SK-N-SH (cell line): ENCODE results near the gene DDI2. TPM values are rescaled to one million over a fixed set of nuclear protein-coding genes. Genes with fewer than 3 reads are reported as not detected.

Experiments
- CTCF ChIA-PET: fragments of 300-600, 350-600 bp; formaldehyde crosslinking; extraction: SDS; loops from one replicate; lab custom pipeline; 2021; lab: Yijun Ruan, JAX
- POLR2A ChIA-PET: fragments of 350-600 bp; sonication (Branson Sonifier 250); formaldehyde crosslinking; extraction: SDS; loops from one replicate; lab custom pipeline; 2020; ENCODE audit warnings: antibody characterized with exemption, inconsistent platforms; lab: Yijun Ruan, JAX
- DNase-seq: peaks from one replicate; pipeline ENCODE4 v3.0.0; 2012
- H2AFZ ChIP-seq: fragments of 200-600 bp; sonication (generic); 2 replicates; pipeline ENCODE4 v1.8.1; 2016; ENCODE audit warnings: antibody characterized with exemption, mild to moderate bottlenecking, low read depth
- H3F3A ChIP-seq: fragments of 200-600 bp; sonication (generic); replicated peaks from 2 replicates; pipeline ENCODE3; 2016; ENCODE audit warnings: antibody characterized with exemption, mild to moderate bottlenecking; ENCODE audit not compliant: insufficient read depth
- H3K27ac ChIP-seq, 2 experiments: fragments of 200-500 bp in 1 of 2; fragments of 200-600 bp in 1 of 2; sonication (Bioruptor generic) in 1 of 2; sonication (generic), shearing (Covaris generic) in 1 of 2; 2 replicates each; pipeline versions ENCODE4 v1.5.1 to v1.6.1; 2014 to 2016; ENCODE audit warnings: low read depth in 2 of 2, inconsistent platforms in 1 of 2, low read length in 1 of 2, mild to moderate bottlenecking in 1 of 2, mixed read lengths in 1 of 2
- H3K27me3 ChIP-seq: fragments of 200-600 bp; sonication (generic), shearing (Covaris generic); 2 replicates; pipeline ENCODE4 v1.6.1; 2016; ENCODE audit warnings: mixed run types; ENCODE audit not compliant: insufficient read depth
- H3K36me3 ChIP-seq, 2 experiments: fragments of 200-500 bp in 1 of 2; fragments of 200-600 bp in 1 of 2; sonication (Bioruptor generic) in 1 of 2; sonication (generic) in 1 of 2; replicated peaks in 1 of 2; 2 replicates each; pipeline versions ENCODE3 to v1.5.1; 2014 to 2016; ENCODE audit warnings: low read length in 1 of 2, mild to moderate bottlenecking in 1 of 2; ENCODE audit not compliant: insufficient read depth in 2 of 2, control insufficient read depth in 1 of 2
- H3K4me1 ChIP-seq, 2 experiments: fragments of 200-500 bp in 1 of 2; fragments of 200-600 bp in 1 of 2; sonication (Bioruptor generic) in 1 of 2; sonication (generic), shearing (Covaris generic) in 1 of 2; 2 replicates each; pipeline versions ENCODE4 v1.5.1 to v1.6.1; 2014 to 2016; ENCODE audit warnings: low read depth in 1 of 2, low read length in 1 of 2, mixed run types in 1 of 2; ENCODE audit not compliant: insufficient read depth in 2 of 2, control insufficient read depth in 1 of 2
- H3K4me2 ChIP-seq: fragments of 200-600 bp; sonication (generic), shearing (Covaris generic); 2 replicates; pipeline ENCODE4 v1.6.1; 2017; ENCODE audit warnings: mixed run types
- H3K4me3 ChIP-seq, 2 experiments: fragments of 200-500 bp in 1 of 2; fragments of 200-600 bp in 1 of 2; sonication (Bioruptor generic) in 1 of 2; sonication (generic), shearing (Covaris generic) in 1 of 2; 2 replicates each; pipeline versions ENCODE4 v1.5.1 to v1.8.1; 2014 to 2016; ENCODE audit warnings: low read depth in 2 of 2, inconsistent platforms in 1 of 2, low read length in 1 of 2, mild to moderate bottlenecking in 1 of 2, mixed read lengths in 1 of 2, moderate library complexity in 1 of 2
- H3K79me2 ChIP-seq: fragments of 200-600 bp; sonication (generic); 2 replicates; pipeline ENCODE4 v1.8.1; 2017; ENCODE audit warnings: mild to moderate bottlenecking; ENCODE audit not compliant: insufficient read depth
- H3K9ac ChIP-seq: fragments of 200-600 bp; sonication (generic); 2 replicates; pipeline ENCODE4 v1.6.1; 2017; ENCODE audit warnings: mixed run types
- H3K9me2 ChIP-seq: fragments of 200-600 bp; sonication (generic); 2 replicates; pipeline ENCODE4 v1.6.1; 2017; ENCODE audit warnings: mixed run types
- H3K9me3 ChIP-seq: fragments of 200-600 bp; sonication (generic); 2 replicates; pipeline ENCODE4 v1.6.1; 2017; ENCODE audit warnings: mixed run types, mild to moderate bottlenecking, moderate library complexity
- H4K20me1 ChIP-seq: fragments of 200-600 bp; sonication (generic); 2 replicates; pipeline ENCODE4 v1.6.1; 2017; ENCODE audit warnings: mild to moderate bottlenecking, mixed run types; ENCODE audit not compliant: insufficient read depth
- CHD2 ChIP-seq: fragments of 150-350 bp; IDR thresholded peaks from 2 replicates; pipeline ENCODE4 v1.6.1; 2018; ENCODE audit warnings: low read length; ENCODE audit not compliant: partially characterized antibody
- CTCF ChIP-seq: fragments of 200-600 bp; sonication (generic); IDR thresholded peaks from 2 replicates; pipeline ENCODE4 v1.6.1; 2017; ENCODE audit warnings: antibody characterized with exemption, mild to moderate bottlenecking, moderate library complexity
- EZH2phosphoT487 ChIP-seq: fragments of 200-600 bp; sonication (generic); IDR thresholded peaks from 2 replicates; pipeline ENCODE4 v1.6.1; 2017; ENCODE audit warnings: low read depth, mixed run types, mild to moderate bottlenecking, antibody characterized with exemption, moderate library complexity, borderline replicate concordance
- IRF3 ChIP-seq: fragments of 150-350 bp; IDR thresholded peaks from 2 replicates; pipeline ENCODE4 v1.6.1; 2016; ENCODE audit warnings: mild to moderate bottlenecking, low read depth, low read length
- MXI1 ChIP-seq: IDR thresholded peaks from 2 replicates; pipeline ENCODE4 v1.6.1; 2012; ENCODE audit warnings: mild to moderate bottlenecking, low read depth, low read length, improper control_type of control experiment
- NRF1 ChIP-seq: IDR thresholded peaks from 2 replicates; pipeline ENCODE4 v1.6.1; 2012; ENCODE audit warnings: low read depth, mild to moderate bottlenecking, low read length
- RAD21 ChIP-seq: IDR thresholded peaks from 2 replicates; pipeline ENCODE4 v1.6.1; 2012; ENCODE audit warnings: mild to moderate bottlenecking, low read length
- RXRA ChIP-seq: IDR thresholded peaks from 2 replicates; pipeline ENCODE4 v1.4.0; 2012; ENCODE audit warnings: low read depth, mild to moderate bottlenecking, borderline replicate concordance
- SIN3A ChIP-seq: IDR thresholded peaks from 2 replicates; pipeline ENCODE4 v1.6.1; 2012; ENCODE audit warnings: low read depth, mild to moderate bottlenecking, low read length, moderate library complexity, borderline replicate concordance
- SMC3 ChIP-seq: IDR thresholded peaks from 2 replicates; pipeline ENCODE4 v1.6.1; 2012; ENCODE audit warnings: low read depth, low read length, improper control_type of control experiment
- USF2 ChIP-seq: fragments of 150-350 bp; IDR thresholded peaks from 2 replicates; pipeline ENCODE4 v1.6.1; 2017; ENCODE audit warnings: antibody characterized with exemption, low read length, low read depth, borderline replicate concordance
- YY1 ChIP-seq: IDR thresholded peaks from 2 replicates; pipeline ENCODE4 v1.4.0; 2012; ENCODE audit warnings: low read depth, mild to moderate bottlenecking
- WGBS: methylation state at CpG from one replicate; pipeline ENCODE4 v1.1.6; 2017; ENCODE audit warnings: low lambda C conversion rate; 5-methylcytosine and 5-hydroxymethylcytosine counted together
- polyA plus RNA-seq, 3 experiments: library from polyadenylated mRNA; depleted of rRNA; stranded (reverse); fragments of >200 nt; gene quantifications; 2 replicates each; pipeline ENCODE4 v1.2.3, GENCODE V29; 2012

The DDI2 gene
- polyA plus RNA-seq, 1 of the 3 experiments (the other 2 are of a cell fraction): 2.8 TPM

GRCh38 chr1:15573477-15573876 lies 43.8 kb upstream of the DDI2 start:
- no peaks in the 10 kb centered on the region for H4K20me1 ChIP-seq
- WGBS: 97% methylated on average over 9 of the region's 9 CpGs
- no peaks in the 10 kb centered on the region for H3K79me2 ChIP-seq
- no peak for DNase-seq
- no peak overlapping the region for H2AFZ ChIP-seq
- H3K4me2 ChIP-seq: no peak overlapping the region
- no peaks in the 10 kb centered on the region for H3K27me3 ChIP-seq
- POLR2A ChIA-PET: no interaction called here
- no peaks in the 10 kb centered on the region for H3K9me3 ChIP-seq
- CTCF ChIA-PET: no interaction called here
- no peak overlapping the region for H3K9ac ChIP-seq
- no peak for TF ChIP-seq EZH2phosphoT487
- no peak for TF ChIP-seq RAD21
- TF ChIP-seq USF2: no peak
- no peak for TF ChIP-seq SIN3A
- TF ChIP-seq YY1: no peak
- no peak for TF ChIP-seq RXRA
- TF ChIP-seq SMC3: no peak
- TF ChIP-seq MXI1: no peak
- TF ChIP-seq CHD2: no peak
- no peak for TF ChIP-seq NRF1
- no peak overlapping the region for H3K27ac ChIP-seq
- H3K9me2 ChIP-seq: no peaks in the 10 kb centered on the region
- H3K36me3 ChIP-seq: peaks cover 16 to 27% of the 10 kb centered on the region in 2 experiments
- H3F3A ChIP-seq: peaks cover 4% of the 10 kb centered on the region
- H3K4me1 ChIP-seq: no peaks in the 10 kb centered on the region; a peak in 2 of 4 replicates
- H3K4me3 ChIP-seq: no peak overlapping the region

- no peaks in the 10 kb centered on the region for H4K20me1 ChIP-seq
- H3K4me2 ChIP-seq: no peak overlapping the region
- POLR2A ChIA-PET: no interaction called here
- H3K9ac ChIP-seq: no peak overlapping the region
- DNase-seq: no peak
- no peaks in the 10 kb centered on the region for H3K27me3 ChIP-seq
- no peaks in the 10 kb centered on the region for H3K9me2 ChIP-seq
- no peaks in the 10 kb centered on the region for H3K9me3 ChIP-seq
- peaks cover 6% of the 10 kb centered on the region for H3F3A ChIP-seq
- no peak overlapping the region for H2AFZ ChIP-seq
- 92% methylated on average over 6 of the region's 6 CpGs for WGBS
- H3K79me2 ChIP-seq: no peaks in the 10 kb centered on the region
- no peak overlapping the region for H3K27ac ChIP-seq
- peaks cover 12 to 22% of the 10 kb centered on the region in 2 experiments for H3K36me3 ChIP-seq
- CTCF ChIA-PET: no interaction called here
- H3K4me3 ChIP-seq: no peak overlapping the region
- TF ChIP-seq IRF3: no peak
- no peak for TF ChIP-seq CTCF
- H3K4me1 ChIP-seq: no peaks in the 10 kb centered on the region; a peak in 2 of 4 replicates
Observed at GRCh38 chr1:15574741-15575140, 42.5 kb upstream of the DDI2 start.
